PC-3 (cell line): ENCODE data around the gene NMRAL1.

Source experiments
- CTCF ChIP-seq: fragments of 300-600 bp; sonication (generic); conservative IDR thresholded peaks from 2 replicates; pipeline ENCODE4 v1.5.1; 2017; ENCODE audit warnings: antibody characterized with exemption, low read depth, mild to moderate bottlenecking, low read length
- EZH2 ChIP-seq: fragments of 300-600 bp; sonication (generic); IDR thresholded peaks from one replicate; pipeline ENCODE4 v1.6.1; 2017; ENCODE audit warnings: antibody characterized with exemption, mild to moderate bottlenecking, low read length; ENCODE audit not compliant: unreplicated experiment
- EZH2phosphoT487 ChIP-seq: fragments of 300-600 bp; sonication (generic); IDR thresholded peaks from 2 replicates; pipeline ENCODE4 v1.6.1; 2018; ENCODE audit warnings: mild to moderate bottlenecking, antibody characterized with exemption, low read length, borderline replicate concordance

- no peak for TF ChIP-seq CTCF
- TF ChIP-seq EZH2 = no peak
- TF ChIP-seq EZH2phosphoT487 = no peak
These were observed 13.5 kb downstream of the NMRAL1 start for GRCh38 chr16:4460936-4461249.
